HCT116 (cell line): ENCODE data around the gene EXOC6B. TPM values are rescaled to one million over a fixed set of nuclear protein-coding genes. Genes with fewer than 3 reads are reported as not detected.

Experiments
- ATAC-seq: fragments of 200-7000 bp; cut with Tn5 transposase; 2 replicates; pipeline ENCODE4 v1.9.1; 2020; ENCODE audit warnings: mild to moderate bottlenecking, moderate library complexity
- BruUV-seq: library from RNA; stranded (reverse); fragments of 400-500 nt; replicated peaks from 2 replicates; lab custom pipeline; 2021; lab: Mats Ljungman, UMichigan
- CTCF ChIA-PET: fragments of 300-600 bp; sonication (Branson Sonifier 250); formaldehyde crosslinking; loops from one replicate; lab custom pipeline; 2021; ENCODE audit warnings: antibody characterized with exemption; lab: Charles Lee
- POLR2A ChIA-PET: fragments of 300-600, 350-600 bp; sonication (Branson Sonifier 250); formaldehyde crosslinking; loops from one replicate; lab custom pipeline; 2021; ENCODE audit warnings: antibody characterized with exemption; lab: Charles Lee
- RAD21 ChIA-PET, 2 experiments: fragments of 300-600 bp; sonication (Branson Sonifier 250); formaldehyde crosslinking; loops; one replicate each; lab custom pipeline; 2023; ENCODE audit warnings: low total read pairs in 2 of 2; ENCODE audit not compliant: uncharacterized antibody in 2 of 2, unreplicated experiment in 2 of 2, low non-redundant PET in 1 of 2; lab: Charles Lee
- DNase-seq: peaks from one replicate; pipeline ENCODE4 v3.0.0-alpha.2; 2010; ENCODE audit warnings: low read depth, low spot score
- H2AFZ ChIP-seq: fragments of 200-600 bp; shearing (Covaris generic), sonication (generic); 2 replicates; pipeline ENCODE4 v1.6.1; 2017; ENCODE audit warnings: low read depth, mixed run types, mixed read lengths, antibody characterized with exemption, low read length; ENCODE audit not compliant: poor library complexity, severe bottlenecking
- H3K27ac ChIP-seq: 2 replicates; pipeline ENCODE4 v1.5.1; 2012; ENCODE audit warnings: low read depth, low read length
- H3K27me3 ChIP-seq: fragments of 200-600 bp; sonication (generic); 2 replicates; pipeline ENCODE4 v1.6.1; 2016; ENCODE audit warnings: mixed run types, low read length, mixed read lengths; ENCODE audit not compliant: insufficient read depth
- H3K36me3 ChIP-seq, 2 experiments: fragments of 200-500 bp in 1 of 2; fragments of 200-600 bp in 1 of 2; sonication (Bioruptor generic) in 1 of 2; sonication (generic) in 1 of 2; 2 replicates each; pipeline versions ENCODE4 v1.5.1 to v1.6.1; 2014 to 2016; ENCODE audit warnings: low read length in 2 of 2, inconsistent platforms in 1 of 2, mixed read lengths in 1 of 2, mixed run types in 1 of 2; ENCODE audit not compliant: insufficient read depth in 2 of 2, control insufficient read depth in 1 of 2
- H3K4me1 ChIP-seq, 2 experiments: fragments of 200-600 bp in 1 of 2; sonication (generic) in 1 of 2; 2 replicates each; pipeline versions ENCODE4 v1.5.1 to v1.6.1; 2012 to 2017; ENCODE audit warnings: low read length in 2 of 2, inconsistent platforms in 1 of 2, mild to moderate bottlenecking in 1 of 2, mixed read lengths in 1 of 2, mixed run types in 1 of 2, moderate library complexity in 1 of 2; ENCODE audit not compliant: insufficient read depth in 2 of 2, control insufficient read depth in 1 of 2
- H3K4me2 ChIP-seq: fragments of 200-600 bp; sonication (generic); 2 replicates; pipeline ENCODE4 v1.6.1; 2017; ENCODE audit warnings: mixed run types, low read length, mixed read lengths
- H3K4me3 ChIP-seq, 2 experiments: fragments of 200-600 bp in 1 of 2; sonication (generic) in 1 of 2; replicated peaks in 1 of 2; 2 replicates each; pipeline ENCODE4 v1.5.1; 2011 to 2016; ENCODE audit warnings: low read length in 2 of 2, control low read depth in 1 of 2, low read depth in 1 of 2, mild to moderate bottlenecking in 1 of 2, mixed read lengths in 1 of 2, mixed run types in 1 of 2
- H3K79me2 ChIP-seq: fragments of 200-600 bp; sonication (generic); 2 replicates; pipeline ENCODE4 v1.6.1; 2017; ENCODE audit warnings: mild to moderate bottlenecking, mixed run types, low read length, moderate library complexity, mixed read lengths; ENCODE audit not compliant: insufficient read depth
- H3K9ac ChIP-seq: fragments of 200-600 bp; sonication (generic); 2 replicates; pipeline ENCODE4 v1.6.1; 2016; ENCODE audit warnings: low read length, mixed read lengths
- H3K9me2 ChIP-seq: fragments of 200-600 bp; sonication (generic), shearing (Covaris generic); 2 replicates; pipeline ENCODE4 v1.6.1; 2017; ENCODE audit warnings: mixed run types, mild to moderate bottlenecking, moderate library complexity; ENCODE audit not compliant: insufficient read depth
- H3K9me3 ChIP-seq, 2 experiments: fragments of 200-500 bp in 1 of 2; fragments of 200-600 bp in 1 of 2; sonication (Bioruptor generic) in 1 of 2; sonication (generic) in 1 of 2; 2 replicates each; pipeline ENCODE4 v1.6.1; 2014 to 2017; ENCODE audit warnings: low read length in 2 of 2, mixed read lengths in 2 of 2, inconsistent platforms in 1 of 2, low read depth in 1 of 2, mild to moderate bottlenecking in 1 of 2, mixed run types in 1 of 2, moderate library complexity in 1 of 2; ENCODE audit not compliant: control insufficient read depth in 1 of 2, insufficient read depth in 1 of 2
- H4K20me1 ChIP-seq: fragments of 200-600 bp; sonication (generic), shearing (Covaris generic); 2 replicates; pipeline ENCODE4 v1.6.1; 2017; ENCODE audit warnings: mixed run types, mild to moderate bottlenecking, moderate library complexity; ENCODE audit not compliant: insufficient read depth
- ATF3 ChIP-seq: IDR thresholded peaks from 2 replicates; pipeline ENCODE4 v1.6.1; 2012
- CBX3 ChIP-seq: IDR thresholded peaks from 2 replicates; pipeline ENCODE4 v1.6.1; 2012; ENCODE audit warnings: low read depth
- ELF1 ChIP-seq: IDR thresholded peaks from 2 replicates; pipeline ENCODE4 v1.6.1; 2012; ENCODE audit warnings: low read depth, borderline replicate concordance
- EZH2 ChIP-seq: fragments of 200-600 bp; sonication (generic); IDR thresholded peaks from 2 replicates; pipeline ENCODE4 v1.6.1; 2017; ENCODE audit warnings: antibody characterized with exemption, mixed run types
- POLR2AphosphoS5 ChIP-seq: IDR thresholded peaks from 2 replicates; pipeline ENCODE4 v1.6.1; 2011; ENCODE audit warnings: mild to moderate bottlenecking, low read depth, low read length, moderate library complexity
- REST ChIP-seq: IDR thresholded peaks from 2 replicates; pipeline ENCODE4 v1.6.1; 2012; ENCODE audit warnings: low read depth
- SIN3A ChIP-seq: IDR thresholded peaks from 2 replicates; pipeline ENCODE4 v1.6.1; 2012; ENCODE audit warnings: low read depth
- SP1 ChIP-seq: IDR thresholded peaks from 2 replicates; pipeline ENCODE4 v1.6.1; 2012; ENCODE audit warnings: low read depth
- SRF ChIP-seq: IDR thresholded peaks from 2 replicates; pipeline ENCODE4 v1.6.1; 2012; ENCODE audit warnings: low read depth
- TCF7L2 ChIP-seq: IDR thresholded peaks from 2 replicates; pipeline ENCODE4 v1.7.0; 2011; ENCODE audit warnings: borderline replicate concordance, inconsistent platforms; ENCODE audit not compliant: insufficient read depth, insufficient read length; ENCODE audit errors: extremely low read depth
- YY1 ChIP-seq: IDR thresholded peaks from 2 replicates; pipeline ENCODE4 v1.6.1; 2011; ENCODE audit warnings: low read length, low read depth, moderate library complexity, mild to moderate bottlenecking; ENCODE audit not compliant: insufficient replicate concordance; ENCODE audit errors: extremely low read depth
- ZNF274 ChIP-seq: fragments of 200-500 bp; sonication (Bioruptor generic); IDR thresholded peaks from 2 replicates; pipeline ENCODE4 v1.6.1; 2014; ENCODE audit warnings: mild to moderate bottlenecking, low read depth, low read length, inconsistent platforms
- intact Hi-C: fragments of 100-400 bp; cut with micrococcal nuclease; formaldehyde crosslinking; loops from 2 replicates; pipeline ENCODE4 v1.10.0; 2022
- total RNA-seq: library from RNA; stranded (reverse); gene quantifications from one replicate; pipeline ENCODE4 v1.2.1, GENCODE V29; 2021; ENCODE audit not compliant: unreplicated experiment
- TF ChIP-seq, protein P1 (sequence below), 3 experiments: fragments of 200-600 bp in 1 of 3; sonication (generic) in 1 of 3; IDR thresholded peaks in 2 of 3; conservative IDR thresholded peaks in 1 of 3; 2 replicates each; pipeline ENCODE4 v1.5.1; 2012 to 2017; ENCODE audit warnings: low read depth in 2 of 3, low read length in 2 of 3, antibody characterized with exemption in 1 of 3, borderline replicate concordance in 1 of 3, control low read depth in 1 of 3, mild to moderate bottlenecking in 1 of 3, mixed read lengths in 1 of 3, mixed run types in 1 of 3, moderate library complexity in 1 of 3; ENCODE audit not compliant: insufficient read depth in 1 of 3

The EXOC6B gene
- total RNA-seq, 1 experiment from 2014 or later, result 25.4 TPM

DNA sequence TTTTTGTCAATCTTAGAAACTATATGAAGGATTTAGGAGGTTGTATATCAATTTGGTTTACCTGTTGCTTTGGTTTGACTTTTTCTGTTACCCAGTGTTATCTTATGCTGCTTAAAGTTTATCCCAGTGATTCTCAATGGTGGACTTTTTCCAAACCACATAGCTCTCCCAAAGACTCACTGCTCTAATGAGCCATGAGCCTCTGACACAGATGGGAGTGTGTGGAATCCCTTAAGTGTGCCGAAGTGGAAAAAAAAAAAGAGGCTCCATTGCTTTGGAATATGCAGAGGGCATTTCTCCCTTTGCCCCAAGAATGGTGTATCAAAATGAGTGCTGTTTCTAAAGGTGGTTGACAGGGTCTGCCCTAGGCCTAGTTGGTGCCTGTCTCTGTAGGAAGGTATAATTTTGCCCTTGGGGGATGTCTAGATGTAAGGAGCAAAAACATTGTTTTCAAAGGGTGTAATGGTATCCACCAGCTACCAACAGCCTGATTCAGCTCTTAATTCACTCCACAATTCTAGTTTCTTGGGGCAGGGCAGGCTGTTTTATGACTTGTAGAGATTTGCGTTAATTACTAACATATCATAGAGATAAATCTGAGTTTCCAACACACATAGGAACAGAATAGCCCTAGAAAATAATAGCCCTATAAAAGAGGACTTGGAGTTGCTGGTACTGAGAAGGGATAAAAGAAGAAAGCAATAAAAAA lies 613.9 kb downstream of the EXOC6B start:
- Histone ChIP-seq H3K9me3 (no peaks in the 10 kb centered on the region), H3K27me3 (no peaks in the 10 kb centered on the region), H3K9me2 (no peaks in the 10 kb centered on the region), H3K9ac (no peak overlapping the region), H3K4me1 (0 out of 4 replicates have a peak, but pooled peaks cover 0 to 2% of the 10 kb centered on the region in 2 experiments), H3K4me3 (no peak overlapping the region), H4K20me1 (no peaks in the 10 kb centered on the region), H3K4me2 (no peak overlapping the region), H3K79me2 (no peaks in the 10 kb centered on the region), H3K27ac (no peak overlapping the region), H2AFZ (no peak overlapping the region), H3K36me3 (no peaks in the 10 kb centered on the region)
- CTCF ChIA-PET, result interaction anchor here (0.9 kb wide), 1 partner anchor 368 kb away, joined by 3 read pairs; no protein-coding TSS in a partner anchor
- ATAC-seq (no peak), DNase-seq (no peak)
- no TSS peak for BruUV-seq
- POLR2A ChIA-PET, result no interaction called here
- RAD21 ChIA-PET, result no interaction called here
- no peak for TF ChIP-seq SP1
- TF ChIP-seq ATF3, result no peak
- no peak for TF ChIP-seq TCF7L2
- TF ChIP-seq YY1, result no peak
- no peak for TF ChIP-seq SIN3A
- no peak for TF ChIP-seq CBX3
- no peak for TF ChIP-seq ELF1
- TF ChIP-seq, protein P1, sequence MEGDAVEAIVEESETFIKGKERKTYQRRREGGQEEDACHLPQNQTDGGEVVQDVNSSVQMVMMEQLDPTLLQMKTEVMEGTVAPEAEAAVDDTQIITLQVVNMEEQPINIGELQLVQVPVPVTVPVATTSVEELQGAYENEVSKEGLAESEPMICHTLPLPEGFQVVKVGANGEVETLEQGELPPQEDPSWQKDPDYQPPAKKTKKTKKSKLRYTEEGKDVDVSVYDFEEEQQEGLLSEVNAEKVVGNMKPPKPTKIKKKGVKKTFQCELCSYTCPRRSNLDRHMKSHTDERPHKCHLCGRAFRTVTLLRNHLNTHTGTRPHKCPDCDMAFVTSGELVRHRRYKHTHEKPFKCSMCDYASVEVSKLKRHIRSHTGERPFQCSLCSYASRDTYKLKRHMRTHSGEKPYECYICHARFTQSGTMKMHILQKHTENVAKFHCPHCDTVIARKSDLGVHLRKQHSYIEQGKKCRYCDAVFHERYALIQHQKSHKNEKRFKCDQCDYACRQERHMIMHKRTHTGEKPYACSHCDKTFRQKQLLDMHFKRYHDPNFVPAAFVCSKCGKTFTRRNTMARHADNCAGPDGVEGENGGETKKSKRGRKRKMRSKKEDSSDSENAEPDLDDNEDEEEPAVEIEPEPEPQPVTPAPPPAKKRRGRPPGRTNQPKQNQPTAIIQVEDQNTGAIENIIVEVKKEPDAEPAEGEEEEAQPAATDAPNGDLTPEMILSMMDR (IDR thresholded peaks at IDR 0.05 in 2 of 3, conservative IDR thresholded peaks at IDR 0.05 in 1 of 3; ENCODE audit: borderline replicate concordance in 1 of 3, insufficient read depth in 1 of 3, low read depth in 2 of 3, low read length in 2 of 3), result no peak
- no peak for TF ChIP-seq POLR2AphosphoS5
- TF ChIP-seq EZH2, result no peak
- no peak for TF ChIP-seq SRF
- no peak for TF ChIP-seq ZNF274
- no peak for TF ChIP-seq REST
- intact Hi-C loops, result no loop called here
